Endothelial cell of umbilical vein (primary cell): ENCODE measurements around the gene NWD2. TPM values are rescaled to one million over a fixed set of nuclear protein-coding genes. Genes with fewer than 3 reads are reported as not detected.
"Not testable (repeated sequence)": the region's sequence is repeated elsewhere in the genome, so short reads cannot be mapped to it uniquely, and the experiment has no call there.

Experiments used
- BruUV-seq: library from RNA; stranded (reverse); fragments of 400-500 nt; replicated peaks from 2 replicates; lab custom pipeline; 2021; lab: Mats Ljungman, UMichigan
- CTCF ChIA-PET: fragments of 300-600, 350-600 bp; sonication (Branson Sonifier 250); formaldehyde crosslinking; loops from one replicate; lab custom pipeline; 2021; ENCODE audit warnings: antibody characterized with exemption, inconsistent platforms; lab: Charles Lee
- POLR2A ChIA-PET: fragments of 300-600, 350-600 bp; sonication (Branson Sonifier 250); formaldehyde crosslinking; loops from one replicate; lab custom pipeline; 2021; ENCODE audit warnings: antibody characterized with exemption, inconsistent platforms; lab: Charles Lee
- DNase-seq: peaks from one replicate; pipeline ENCODE4 v3.0.0-alpha.2; 2011; ENCODE audit warnings: low read depth, low spot score
- FAIRE-seq: peaks from 2 replicates; lab custom pipeline; 2011; peaks lifted over from hg19 to GRCh38; lab: Jason Lieb, UNC
- H2AFZ ChIP-seq: 2 replicates; pipeline ENCODE4 v1.6.0; 2012; ENCODE audit warnings: low read depth, low read length, control low read depth, inconsistent platforms
- H3K27ac ChIP-seq: 2 replicates; pipeline ENCODE4 v1.5.1; 2011; ENCODE audit warnings: low read depth, mild to moderate bottlenecking, control low read depth, low read length, moderate library complexity; ENCODE audit not compliant: insufficient read depth
- H3K27me3 ChIP-seq, 2 experiments: 2 replicates each; pipeline versions ENCODE4 v1.6.0 to v1.6.1; 2011; ENCODE audit warnings: low read length in 2 of 2, mixed read lengths in 1 of 2; ENCODE audit not compliant: control insufficient read depth in 2 of 2, insufficient read depth in 2 of 2
- H3K36me3 ChIP-seq, 2 experiments: 2 replicates in 1 of 2; 3 replicates in 1 of 2; pipeline ENCODE4 v1.5.1; 2011; ENCODE audit warnings: low read length in 2 of 2, mild to moderate bottlenecking in 1 of 2, moderate library complexity in 1 of 2; ENCODE audit not compliant: control insufficient read depth in 2 of 2, insufficient read depth in 2 of 2; ENCODE audit errors: extremely low read depth in 1 of 2
- H3K4me1 ChIP-seq: 3 replicates; pipeline ENCODE4 v1.5.1; 2011; ENCODE audit warnings: mild to moderate bottlenecking, low read length; ENCODE audit not compliant: control insufficient read depth, insufficient read depth; ENCODE audit errors: extremely low read depth
- H3K4me2 ChIP-seq: 2 replicates; pipeline ENCODE4 v1.6.1; 2011; ENCODE audit warnings: low read length, control low read depth, mixed read lengths; ENCODE audit not compliant: insufficient read depth
- H3K4me3 ChIP-seq, 3 experiments: fragments of 200-600 bp in 1 of 3; sonication (generic), shearing (Covaris generic) in 1 of 3; replicated peaks in 1 of 3; 2 replicates each; pipeline ENCODE4 v1.5.1; 2011 to 2016; ENCODE audit warnings: control low read depth in 3 of 3, low read length in 3 of 3, mild to moderate bottlenecking in 2 of 3, inconsistent platforms in 1 of 3, low read depth in 1 of 3, moderate library complexity in 1 of 3; ENCODE audit not compliant: insufficient read depth in 1 of 3
- H3K79me2 ChIP-seq: 2 replicates; pipeline ENCODE4 v1.6.0; 2012; ENCODE audit warnings: low read length, inconsistent platforms; ENCODE audit not compliant: control insufficient read depth, insufficient read depth
- H3K9ac ChIP-seq: replicated peaks from 2 replicates; pipeline ENCODE3; 2011; ENCODE audit warnings: low read length, control low read depth; ENCODE audit not compliant: insufficient read depth; ENCODE audit errors: extremely low read depth
- H3K9me1 ChIP-seq: replicated peaks from 3 replicates; pipeline ENCODE4 v1.6.0; 2011; ENCODE audit warnings: mild to moderate bottlenecking, low read length; ENCODE audit not compliant: control insufficient read depth, insufficient read depth; ENCODE audit errors: extremely low read depth
- H3K9me3 ChIP-seq: replicated peaks from 2 replicates; pipeline ENCODE4 v1.5.1; 2012; ENCODE audit warnings: low read length, inconsistent platforms; ENCODE audit not compliant: control insufficient read depth, insufficient read depth
- H4K20me1 ChIP-seq: replicated peaks from 2 replicates; pipeline ENCODE3; 2011; ENCODE audit warnings: mild to moderate bottlenecking, low read length; ENCODE audit not compliant: control insufficient read depth, insufficient read depth; ENCODE audit errors: extremely low read depth
- dilution Hi-C: fragments of 300-500 bp; cut with MboI; formaldehyde crosslinking; loops from one replicate; pipeline ENCODE4 v1.15.0; 2019; ENCODE audit warnings: low sequenced_read_pairs; ENCODE audit not compliant: extremely low pct_ligation_motif_present
- intact Hi-C: fragments of 100-400 bp; cut with micrococcal nuclease; formaldehyde crosslinking; loops from one replicate; pipeline ENCODE4 v1.10.0; 2022
- polyA plus RNA-seq, 4 experiments: library from polyadenylated mRNA; depleted of rRNA in 3 of 4; stranded (reverse) in 3 of 4; unstranded in 1 of 4; fragments of >200 nt; gene quantifications; 2 replicates each; pipeline versions ENCODE4 v1.2.1 to v1.2.3, GENCODE V29; 2011 to 2012; ENCODE audit warnings: missing spikeins in 1 of 4
- total RNA-seq: library from RNA; stranded (reverse); gene quantifications from 2 replicates; pipeline ENCODE4 v1.2.3, GENCODE V29; 2021

The NWD2 gene
- total and polyA plus RNA-seq, 2 donors (not counting 3 experiments of a cell fraction or from before 2014, with no cell fraction given): not detected

- H3K4me1 ChIP-seq, H3K4me2 ChIP-seq, dilution Hi-C loops, POLR2A ChIA-PET, BruUV-seq, H3K27me3 ChIP-seq, H3K4me3 ChIP-seq, H3K36me3 ChIP-seq, FAIRE-seq, H4K20me1 ChIP-seq, intact Hi-C loops, H3K9ac ChIP-seq, H3K79me2 ChIP-seq, CTCF ChIA-PET, DNase-seq, H3K9me1 ChIP-seq, H2AFZ ChIP-seq, H3K9me3 ChIP-seq, H3K27ac ChIP-seq: not testable (repeated sequence)
Observed at GRCh38 chr4:37407938-37408826, 163.6 kb downstream of the NWD2 start.

- H3K27me3 ChIP-seq, CTCF ChIA-PET, H3K4me1 ChIP-seq: not testable (repeated sequence)
Observed at GRCh38 chr4:37413612-37414011, 169.1 kb downstream of the NWD2 start.

More at GRCh38 chr4:37413612-37414011, 169.1 kb downstream of the NWD2 start:
- H3K9ac ChIP-seq, H3K4me2 ChIP-seq, H3K79me2 ChIP-seq, H3K9me3 ChIP-seq, H3K4me3 ChIP-seq, POLR2A ChIA-PET, DNase-seq, H3K27ac ChIP-seq, FAIRE-seq, BruUV-seq, H3K36me3 ChIP-seq, dilution Hi-C loops, H3K9me1 ChIP-seq, intact Hi-C loops, H4K20me1 ChIP-seq, H2AFZ ChIP-seq: not testable (repeated sequence)
